HuH-7.5 (cell line): ENCODE data around the gene SLC46A3.
A peak's percentile ranks its signal among the peaks of the same experiment; 100 is the strongest.
"Not testable (repeated sequence)": the region's sequence is repeated elsewhere in the genome, so short reads cannot be mapped to it uniquely, and the experiment has no call there.

Experiments used
- DNase-seq: peaks from one replicate; pipeline ENCODE4 v3.0.0; 2011; ENCODE audit warnings: low spot score

Gene SLC46A3

DNA sequence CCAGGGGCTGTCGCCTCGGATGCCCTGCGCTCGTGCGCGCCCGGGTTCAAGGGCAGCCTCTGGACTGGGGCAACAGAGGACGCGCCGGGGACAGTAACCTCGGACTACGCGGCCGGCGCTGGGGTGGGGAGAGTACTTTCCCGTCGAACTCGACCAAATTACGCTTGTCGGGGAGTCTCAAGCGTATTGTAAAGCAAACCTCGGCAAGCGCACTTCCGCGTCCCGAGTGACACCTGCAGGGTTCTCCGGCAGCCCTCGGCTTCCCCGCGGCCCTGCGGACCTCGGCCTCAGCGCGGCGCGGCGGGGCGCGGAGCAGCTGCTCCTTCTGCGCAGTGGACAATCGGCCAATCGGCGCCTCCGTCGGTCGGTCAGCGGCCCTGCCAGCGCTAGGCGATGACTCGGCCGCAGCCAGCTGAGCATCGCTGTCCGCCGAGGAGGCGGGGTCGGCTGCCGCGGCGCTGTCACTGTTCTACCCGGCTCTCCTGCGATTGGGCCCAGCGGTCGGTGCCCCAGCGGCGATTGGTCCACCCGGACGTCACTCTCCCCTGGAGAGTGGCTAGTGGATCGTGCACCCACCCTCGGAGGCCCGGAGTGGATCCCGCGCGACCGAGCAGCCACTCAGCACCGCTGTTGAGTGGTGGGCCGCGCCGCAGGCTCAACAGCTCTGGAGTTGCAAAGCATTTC is at the start of gene SLC46A3:
SLC46A3 (minus strand) TSS at position 428 of the 684 bp plus-strand sequence. CDS start 972 bp downstream, outside the sequence.
- DNase-seq, result peak; percentile 91

DNA sequence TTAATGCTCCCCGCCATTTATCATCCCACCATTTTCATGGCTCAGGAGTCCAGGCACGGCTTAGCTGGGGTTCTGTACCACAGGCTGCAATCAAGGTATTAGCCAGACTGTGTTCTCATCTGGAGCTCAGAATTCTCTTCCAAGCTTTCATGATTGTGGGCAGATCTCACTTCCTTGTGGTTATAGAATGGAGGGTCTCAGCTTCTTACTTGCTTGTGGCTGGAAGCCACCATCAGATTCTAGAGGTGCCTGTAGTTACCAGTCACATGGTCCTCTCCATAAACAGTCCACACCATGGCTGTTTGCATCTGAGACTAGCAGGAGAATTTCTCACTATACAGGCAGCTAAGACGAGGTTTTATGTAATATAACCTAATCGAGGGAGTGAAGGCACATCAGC is 45.1 kb upstream of the SLC46A3 start:
- DNase-seq, result no peak

- DNase-seq, result no peak
These were observed 42.8 kb upstream of the SLC46A3 start for GRCh38 chr13:28761586-28761985.

- DNase-seq, result no peak
These were observed 36.7 kb upstream of the SLC46A3 start for GRCh38 chr13:28755546-28755870.

DNA sequence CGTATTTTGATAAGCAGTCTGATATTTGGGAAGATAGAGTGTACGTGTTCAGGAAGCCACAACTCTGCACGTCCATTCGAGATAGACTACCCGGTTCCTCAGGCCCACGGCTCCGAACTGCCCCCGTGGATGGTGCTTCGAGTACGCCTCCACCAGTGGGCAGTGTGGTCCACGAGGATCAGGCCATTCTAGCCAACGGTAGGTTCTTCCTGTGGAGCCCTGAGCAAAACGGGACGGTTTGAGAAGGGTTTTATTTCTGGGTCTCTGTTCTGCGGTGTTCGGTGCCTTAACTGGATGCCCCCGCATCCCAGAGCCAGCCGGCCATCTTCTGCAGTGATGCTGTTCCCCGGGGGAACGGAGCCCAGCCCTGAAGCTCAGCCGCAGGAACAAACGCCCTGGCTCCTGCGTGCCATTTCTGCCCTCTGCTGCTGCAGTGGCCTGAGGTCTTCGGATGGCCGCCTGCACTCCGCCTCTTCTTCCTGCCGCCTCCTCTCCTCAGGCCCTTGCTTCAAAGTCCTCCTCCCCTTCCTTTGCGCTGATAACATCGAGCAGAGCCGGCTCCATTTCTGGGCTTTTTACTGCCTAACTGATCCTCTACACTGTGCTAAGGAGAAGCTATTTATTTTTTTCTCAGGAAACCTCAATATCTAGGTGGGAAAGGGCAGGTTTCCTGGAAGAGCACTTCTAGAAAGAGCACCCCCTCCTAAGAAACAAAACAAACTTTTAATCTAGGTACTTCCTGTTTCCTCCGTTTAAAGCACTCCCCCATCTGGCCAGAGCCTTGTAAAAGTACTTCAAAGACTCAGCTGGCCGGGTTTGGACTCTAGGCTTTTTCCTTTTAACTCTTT is 36.2 kb upstream of the SLC46A3 start:
- DNase-seq, result no peak

- DNase-seq, result no peak
These were observed 35.2 kb upstream of the SLC46A3 start for GRCh38 chr13:28753946-28754345.

DNA sequence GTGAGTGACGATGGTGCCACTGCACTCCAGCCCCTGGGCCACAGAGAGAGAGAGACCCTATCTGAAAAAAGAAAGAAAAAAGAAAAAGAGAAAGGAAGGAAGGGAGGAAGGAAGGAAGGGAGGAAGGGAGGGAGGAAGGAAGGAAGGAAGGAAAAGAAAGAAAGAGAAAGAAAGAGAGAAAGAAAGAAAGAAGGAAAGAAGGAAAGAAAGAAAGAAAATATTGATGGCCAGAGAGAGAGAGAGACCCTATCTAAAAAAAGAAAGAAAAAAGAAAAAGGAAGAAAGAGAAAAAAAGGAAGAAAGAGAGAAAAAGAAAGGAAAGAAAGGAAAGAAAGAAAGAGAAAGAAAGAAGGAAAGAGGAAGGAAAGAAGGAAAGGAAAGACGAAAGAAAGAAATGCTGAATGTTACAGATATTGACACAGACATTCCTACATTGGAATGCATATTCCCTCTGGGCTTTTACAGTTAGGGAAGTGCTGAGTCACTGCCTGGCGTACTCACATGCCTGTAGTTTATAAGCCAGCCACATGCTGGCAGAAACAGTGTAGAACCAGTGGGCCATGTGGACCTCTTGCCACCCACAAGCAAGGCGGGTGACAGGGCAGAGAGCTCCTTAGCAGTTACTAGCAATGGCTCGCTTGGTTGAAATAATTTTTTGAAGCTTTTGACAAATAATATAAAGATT is 34.6 kb upstream of the SLC46A3 start:
- DNase-seq, result peak; percentile 27

DNA sequence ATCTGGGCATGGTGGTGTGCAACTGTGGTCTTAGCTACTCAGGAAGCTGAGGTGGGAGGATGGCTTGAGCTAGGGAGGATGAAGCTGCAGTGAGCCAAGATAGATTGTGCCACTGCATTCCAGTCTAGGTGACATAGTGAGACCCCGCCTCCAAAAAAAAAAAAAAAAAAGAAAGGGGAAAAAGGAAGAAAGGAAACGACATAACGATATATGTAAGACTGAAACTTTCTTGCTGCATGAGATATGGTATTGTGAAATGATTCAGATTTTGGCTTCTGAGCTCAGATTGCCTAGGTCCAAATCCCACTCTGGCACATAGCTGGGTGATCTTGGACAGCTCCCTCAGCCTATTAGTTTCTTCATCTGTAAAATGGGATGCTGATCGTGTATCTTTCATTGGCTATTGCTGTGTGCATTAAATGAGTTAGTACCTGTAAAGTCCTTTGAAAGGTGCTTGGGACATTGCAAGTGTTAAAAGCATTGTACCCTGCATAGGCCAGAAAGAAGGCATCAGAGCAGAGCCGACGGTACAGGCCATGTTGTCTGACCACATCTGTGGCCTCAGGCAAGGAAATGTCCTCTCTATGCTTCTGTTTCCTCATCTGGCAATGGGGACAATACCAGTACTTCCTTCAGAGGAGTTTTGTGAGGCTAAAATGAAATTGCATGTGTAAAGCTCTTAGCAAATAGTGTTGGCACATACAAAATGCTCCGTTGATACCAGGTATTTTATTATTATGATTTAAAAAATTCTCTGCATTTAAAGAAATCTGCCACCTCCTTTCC is 32.6 kb upstream of the SLC46A3 start:
- no peak for DNase-seq

DNA sequence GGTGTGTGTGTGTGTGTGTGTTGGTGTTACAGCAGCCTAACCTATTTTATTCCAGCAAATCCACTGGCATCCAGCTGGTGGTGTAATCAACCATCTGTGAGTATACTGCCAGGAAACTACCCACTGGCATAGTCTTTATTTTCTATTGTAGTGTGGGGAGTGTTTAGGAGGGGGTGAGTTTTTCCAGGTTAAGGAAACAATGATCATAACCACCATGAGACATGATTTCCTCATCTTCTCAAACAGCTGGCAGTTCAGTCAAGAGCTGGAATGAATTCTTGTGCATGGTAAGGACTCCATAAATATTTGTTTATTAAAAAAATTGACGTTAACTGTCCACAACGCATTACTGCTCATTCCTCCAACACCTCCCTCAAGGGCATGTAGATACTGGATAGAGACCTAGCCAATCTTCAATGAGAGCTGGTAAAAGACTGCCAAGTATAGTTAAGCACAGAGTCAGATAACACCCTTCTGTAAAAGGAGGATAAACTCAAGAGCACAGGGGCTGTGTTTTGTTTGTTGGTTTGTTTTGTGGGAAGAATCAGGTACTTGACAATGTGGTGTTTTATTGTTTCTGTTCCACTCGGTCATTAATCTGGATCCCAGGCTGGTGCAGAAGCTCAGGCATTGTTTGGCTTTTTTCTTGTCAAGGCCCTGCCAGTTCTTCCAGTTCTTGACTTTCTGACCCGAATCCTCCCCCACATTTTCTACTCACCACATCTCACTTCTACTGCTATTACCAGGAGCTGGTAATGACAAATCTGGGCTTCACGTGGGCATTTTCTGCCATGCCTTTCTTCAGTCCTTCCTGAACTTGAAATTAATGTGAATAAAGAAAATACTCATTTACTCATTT is 31.6 kb upstream of the SLC46A3 start:
- no peak for DNase-seq

DNA sequence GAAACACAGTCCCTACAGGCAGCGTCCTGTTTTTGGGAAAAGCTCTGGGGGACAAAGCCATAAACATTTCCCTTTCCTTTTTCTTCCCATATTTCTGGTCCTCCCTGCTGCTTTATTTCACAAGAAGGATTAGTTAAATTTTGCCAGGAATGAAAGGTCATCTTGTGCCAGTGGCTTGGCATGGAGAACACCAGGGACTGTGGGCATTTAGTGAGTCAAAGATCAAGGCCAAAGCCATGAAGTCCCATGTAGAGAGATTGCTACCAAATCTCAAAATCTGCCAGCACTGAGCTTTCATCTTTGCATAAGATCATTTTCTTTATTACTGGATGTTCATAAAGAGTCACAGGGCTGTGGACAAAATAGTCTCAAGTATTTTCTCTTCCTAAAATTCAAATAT is 29.1 kb upstream of the SLC46A3 start:
- no peak for DNase-seq

GRCh38 chr13:28746287-28746612 is 27.5 kb upstream of the SLC46A3 start:
- DNase-seq, result no peak

- no peak for DNase-seq
These were observed 25.9 kb upstream of the SLC46A3 start for GRCh38 chr13:28744656-28745055.

DNA sequence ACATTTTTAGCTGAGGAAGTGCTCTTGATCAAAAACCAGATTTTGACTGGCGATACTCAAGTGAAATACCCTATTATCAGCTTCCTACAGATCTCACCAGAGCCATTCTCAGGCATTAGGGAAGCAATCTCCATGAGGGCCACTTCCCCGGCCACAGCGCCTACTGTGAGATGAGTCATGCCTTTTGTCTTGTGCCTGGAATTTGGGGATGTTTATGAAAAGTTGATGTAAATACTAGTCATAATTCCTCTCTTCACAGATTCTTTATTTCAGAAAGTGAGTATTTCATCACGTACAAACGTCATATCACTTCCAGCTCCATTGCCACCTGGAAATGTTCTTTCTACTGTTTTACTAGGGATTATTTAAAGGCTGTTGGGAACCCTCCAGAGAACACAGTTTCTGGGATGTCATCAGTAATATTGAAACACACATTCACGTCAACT is 25.3 kb upstream of the SLC46A3 start:
- no peak for DNase-seq

DNA sequence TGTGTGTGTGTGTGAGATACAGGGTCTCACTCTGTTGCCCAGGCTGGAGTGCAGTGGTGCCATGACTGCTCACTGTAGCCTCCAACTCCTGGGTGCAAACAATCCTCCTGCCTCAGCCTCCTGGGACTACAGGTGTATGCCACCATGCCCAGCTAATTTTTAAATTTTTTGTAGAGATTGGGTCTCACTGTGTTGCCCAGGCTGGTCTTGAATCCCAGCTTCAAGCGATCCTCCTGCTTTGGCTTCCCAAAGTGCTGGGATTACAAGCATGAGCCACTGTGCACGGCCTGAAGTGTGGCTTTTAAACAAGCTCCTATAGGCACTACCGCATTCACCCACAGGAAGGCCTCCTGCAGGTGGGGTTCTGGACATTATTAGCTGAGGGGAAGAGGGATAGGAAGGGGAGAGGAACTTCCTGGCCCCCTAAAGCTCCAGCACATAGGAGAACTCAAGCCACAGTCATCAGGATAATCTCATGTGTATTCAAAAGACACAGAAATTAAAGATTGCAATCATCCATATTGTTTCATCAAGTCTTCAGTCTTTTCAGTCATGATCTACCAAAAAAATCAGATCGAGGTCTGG is 24.8 kb upstream of the SLC46A3 start:
- no peak for DNase-seq

DNA sequence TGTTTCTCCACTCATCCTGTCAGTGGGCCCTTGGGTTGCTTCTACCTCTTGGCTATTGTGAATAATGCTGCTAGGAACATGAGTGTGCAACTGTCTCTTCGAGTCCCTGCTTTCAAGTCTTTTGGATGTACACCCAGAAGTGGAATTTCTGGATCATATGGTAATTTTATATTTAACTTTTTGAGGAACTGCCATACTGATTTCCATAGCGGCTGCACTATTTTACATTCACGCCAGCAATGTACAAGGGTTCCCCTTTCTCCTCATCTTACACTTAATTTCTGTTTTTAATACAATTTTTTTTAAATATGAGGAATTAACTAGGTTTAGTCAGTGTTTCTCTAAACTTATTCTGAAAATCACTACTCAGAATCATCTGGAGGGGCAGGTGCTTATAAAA is 24.2 kb upstream of the SLC46A3 start:
- no peak for DNase-seq

DNA sequence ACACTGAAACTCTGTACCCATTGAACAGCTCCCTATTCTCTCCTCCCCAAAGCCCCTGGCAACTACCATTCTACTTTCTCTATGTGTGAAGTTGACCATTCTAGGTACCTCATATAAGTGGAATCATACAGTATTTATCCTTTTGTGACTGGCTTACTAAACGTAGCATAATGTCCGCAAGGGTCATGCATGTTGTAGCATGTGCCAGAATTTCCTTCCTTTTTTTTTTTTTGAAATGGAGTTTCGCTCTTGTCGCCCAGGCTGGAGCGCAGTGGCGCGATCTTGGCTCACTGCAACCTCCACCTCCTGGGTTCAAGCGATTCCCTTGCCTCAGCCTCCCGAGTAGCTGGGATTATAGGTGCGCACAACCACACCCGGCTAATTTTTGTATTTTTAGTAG is 23.7 kb upstream of the SLC46A3 start:
- not testable (repeated sequence) for DNase-seq

DNA sequence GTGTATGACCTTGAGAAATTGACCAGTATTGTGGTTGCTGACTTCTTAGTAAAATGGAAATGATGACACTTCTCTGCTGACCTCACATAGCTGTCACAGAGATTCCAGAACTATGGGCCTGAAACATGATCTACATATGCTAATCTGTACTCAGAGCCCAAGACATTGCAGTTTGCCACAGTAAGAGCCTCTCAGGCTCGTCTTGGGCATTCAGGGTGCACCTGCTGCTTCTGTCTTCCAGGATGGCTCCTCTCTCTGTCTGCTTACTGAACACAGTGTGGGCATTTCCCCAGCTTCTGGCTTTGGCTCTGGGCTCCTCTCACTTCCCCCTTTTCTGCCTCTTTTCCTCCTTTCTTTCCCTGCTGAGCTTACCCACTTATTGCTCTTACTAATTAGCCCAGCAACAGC is 22.3 kb upstream of the SLC46A3 start:
- no peak for DNase-seq

DNA sequence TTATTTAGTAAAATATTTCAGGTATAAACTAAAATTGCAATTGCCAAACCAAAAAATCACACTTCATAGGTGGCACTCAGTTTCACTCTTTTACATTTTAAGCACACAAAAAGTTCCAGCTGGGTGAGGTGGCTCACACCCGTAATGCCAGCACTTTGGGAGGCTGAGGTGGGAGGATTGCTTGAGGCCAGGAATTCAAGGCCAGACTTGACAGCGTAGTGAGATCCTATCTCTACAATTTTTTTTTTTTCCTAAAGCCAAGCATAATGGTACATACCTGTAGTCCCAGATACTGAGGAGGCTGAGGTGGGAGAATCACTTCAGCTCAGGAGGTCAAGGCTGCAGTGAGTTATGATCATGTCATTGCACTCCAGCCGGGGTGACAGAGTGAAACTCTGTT is 20.6 kb upstream of the SLC46A3 start:
- DNase-seq, result no peak

DNA sequence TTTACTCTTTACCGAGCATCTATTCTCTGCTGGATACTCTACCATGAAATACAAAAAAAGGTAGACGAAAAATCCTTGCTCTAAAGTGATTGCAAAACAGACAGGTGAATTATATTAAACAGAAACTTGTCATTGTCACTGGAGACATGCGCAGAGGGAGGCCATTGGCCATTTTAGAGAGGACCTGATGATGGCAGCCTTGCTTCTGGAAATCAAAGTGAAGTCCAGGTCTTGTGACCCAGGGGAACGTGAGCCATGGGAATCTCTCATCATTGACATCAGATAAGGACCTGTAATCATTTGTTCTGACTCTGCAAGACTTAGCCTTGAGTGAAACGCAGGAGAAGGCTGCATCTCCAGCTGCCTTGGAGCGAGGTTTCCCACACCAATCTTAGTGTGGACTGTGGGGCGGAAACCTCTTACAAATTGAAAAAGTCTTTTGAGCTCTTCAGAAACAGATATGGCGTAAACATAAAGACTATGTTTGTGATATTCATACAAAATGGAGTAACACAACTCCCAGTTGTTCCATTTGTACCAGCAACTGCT is 16.8 kb upstream of the SLC46A3 start:
- no peak for DNase-seq

DNA sequence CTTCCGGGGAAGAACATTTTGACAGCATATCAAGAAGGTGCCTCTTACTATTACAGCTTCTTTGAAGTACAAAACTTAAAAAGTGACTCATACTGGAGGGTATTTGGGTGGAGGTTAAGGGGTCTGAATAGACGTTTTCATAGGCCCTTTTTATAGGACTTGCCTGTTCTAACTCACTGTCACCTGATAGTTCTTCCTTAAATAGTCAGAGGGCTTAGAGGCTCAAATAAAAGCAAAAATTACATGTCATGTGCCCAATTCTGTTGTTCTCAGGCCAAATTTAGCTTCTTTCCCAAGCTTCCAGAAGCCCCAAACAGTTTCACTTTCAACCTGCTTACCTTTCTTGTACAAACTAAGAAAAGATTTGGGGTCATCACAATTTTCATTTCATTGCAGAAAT is 16.1 kb upstream of the SLC46A3 start:
- no peak for DNase-seq

DNA sequence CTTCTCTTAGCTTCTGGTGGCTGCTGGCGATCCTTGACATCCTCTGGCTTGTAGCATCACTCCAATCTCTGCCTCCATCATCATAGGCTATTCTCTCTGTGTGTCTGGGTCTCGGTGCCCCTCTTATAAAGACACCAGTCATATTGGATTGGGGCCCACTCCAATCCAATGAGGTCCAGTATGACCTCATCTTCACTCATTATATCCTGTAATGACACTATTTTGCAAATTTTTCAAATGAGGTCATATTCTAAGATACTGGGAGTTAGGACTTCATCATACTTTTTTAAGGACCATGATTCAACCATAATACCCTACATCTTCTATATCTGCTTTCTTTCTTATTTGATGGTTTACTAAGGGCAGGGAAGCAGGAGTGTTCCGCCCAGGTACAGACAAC is 12.0 kb upstream of the SLC46A3 start:
- DNase-seq, result no peak
